HEK293 (cell line): ENCODE measurements around the gene PRDM5.

Source experiments
- CTCF ChIA-PET: fragments of 350-600 bp; formaldehyde crosslinking; extraction: SDS; loops from one replicate; lab custom pipeline; 2021; ENCODE audit warnings: antibody characterized with exemption; lab: Yijun Ruan, JAX
- POLR2A ChIA-PET: fragments of 300-600 bp; formaldehyde crosslinking; extraction: SDS; loops from one replicate; lab custom pipeline; 2020; ENCODE audit warnings: antibody characterized with exemption, inconsistent platforms; lab: Yijun Ruan, JAX
- H3K27ac ChIP-seq: fragments of 200-500 bp; sonication (Bioruptor generic); 2 replicates; pipeline ENCODE4 v1.5.1; 2014; ENCODE audit warnings: low read depth, low read length, control low read depth, inconsistent platforms; ENCODE audit errors: extremely low read depth
- H3K36me3 ChIP-seq, 2 experiments: fragments of 200-500 bp in 1 of 2; sonication (Bioruptor generic) in 1 of 2; 1 replicate in 1 of 2; 2 replicates in 1 of 2; pipeline ENCODE4 v1.5.1; 2014 to 2017; ENCODE audit warnings: inconsistent platforms in 2 of 2, low read length in 2 of 2; ENCODE audit not compliant: control insufficient read depth in 2 of 2, insufficient read depth in 1 of 2
- H3K4me1 ChIP-seq: fragments of 200-500 bp; sonication (Bioruptor generic); 2 replicates; pipeline ENCODE4 v1.5.1; 2014; ENCODE audit warnings: mild to moderate bottlenecking, low read length, inconsistent platforms; ENCODE audit not compliant: control insufficient read depth, insufficient read depth
- H3K4me3 ChIP-seq: 2 replicates; pipeline ENCODE4 v1.5.1; 2011; ENCODE audit warnings: low read depth, mild to moderate bottlenecking, control low read depth, low read length, moderate library complexity
- H3K9me3 ChIP-seq: fragments of 200-500 bp; sonication (Bioruptor generic); 2 replicates; pipeline ENCODE4 v1.5.1; 2014; ENCODE audit warnings: low read depth, low read length, inconsistent platforms; ENCODE audit not compliant: control insufficient read depth, insufficient read depth
- ELK4 ChIP-seq: IDR thresholded peaks from 2 replicates; pipeline ENCODE4 v1.6.1; 2011; ENCODE audit warnings: mild to moderate bottlenecking, low read depth, low read length, borderline replicate concordance
- FEZF1 ChIP-seq: fragments of 450-650 bp; formaldehyde crosslinking; IDR thresholded peaks from 2 replicates; pipeline ENCODE4 v1.5.1; 2016; ENCODE audit warnings: missing biosample characterization, missing genetic modification characterization
- HOXC10 ChIP-seq: sonication (generic); formaldehyde crosslinking; IDR thresholded peaks from 2 replicates; pipeline ENCODE4 v1.8.1; 2023; ENCODE audit warnings: mild to moderate bottlenecking, missing genetic modification reagents
- KLF16 ChIP-seq: fragments of 450-650 bp; formaldehyde crosslinking; IDR thresholded peaks from 2 replicates; pipeline ENCODE4 v1.5.1; 2017; ENCODE audit warnings: missing biosample characterization, missing genetic modification characterization
- RBAK ChIP-seq: fragments of 450-650 bp; formaldehyde crosslinking; IDR thresholded peaks from 2 replicates; pipeline ENCODE4 v1.5.1; 2016; ENCODE audit warnings: missing biosample characterization, missing genetic modification characterization
- ZBTB1 ChIP-seq: fragments of 450-650 bp; formaldehyde crosslinking; IDR thresholded peaks from 2 replicates; pipeline ENCODE4 v1.5.1; 2016; ENCODE audit warnings: missing biosample characterization, missing genetic modification characterization
- ZBTB26 ChIP-seq: fragments of 450-650 bp; formaldehyde crosslinking; optimal IDR thresholded peaks from 2 replicates; pipeline ENCODE3; 2016; ENCODE audit warnings: missing biosample characterization, mild to moderate bottlenecking, missing genetic modification characterization
- ZFP41 ChIP-seq: fragments of 450-650 bp; formaldehyde crosslinking; IDR thresholded peaks from 2 replicates; pipeline ENCODE4 v1.5.1; 2016; ENCODE audit warnings: missing biosample characterization, missing genetic modification characterization, borderline replicate concordance
- ZFP69B ChIP-seq: fragments of 450-650 bp; formaldehyde crosslinking; IDR thresholded peaks from 2 replicates; pipeline ENCODE4 v1.5.1; 2016; ENCODE audit warnings: missing biosample characterization, missing genetic modification characterization
- ZNF121 ChIP-seq: fragments of 450-650 bp; formaldehyde crosslinking; IDR thresholded peaks from 2 replicates; pipeline ENCODE4 v1.5.1; 2016; ENCODE audit warnings: missing biosample characterization, missing genetic modification characterization
- ZNF140 ChIP-seq: fragments of 450-650 bp; formaldehyde crosslinking; IDR thresholded peaks from 2 replicates; pipeline ENCODE4 v1.5.1; 2016; ENCODE audit warnings: missing biosample characterization, missing genetic modification characterization
- ZNF174 ChIP-seq: fragments of 450-650 bp; formaldehyde crosslinking; IDR thresholded peaks from 2 replicates; pipeline ENCODE4 v1.5.0; 2017; ENCODE audit warnings: missing biosample characterization, mild to moderate bottlenecking, missing genetic modification characterization
- ZNF175 ChIP-seq: fragments of 450-650 bp; formaldehyde crosslinking; IDR thresholded peaks from 2 replicates; pipeline ENCODE4 v1.5.1; 2016; ENCODE audit warnings: missing biosample characterization, missing genetic modification characterization
- ZNF184 ChIP-seq: fragments of 450-650 bp; IDR thresholded peaks from 2 replicates; pipeline ENCODE4 v1.5.1; 2018; ENCODE audit warnings: missing biosample characterization, mild to moderate bottlenecking, missing genetic modification characterization
- ZNF214 ChIP-seq: fragments of 450-650 bp; formaldehyde crosslinking; IDR thresholded peaks from 2 replicates; pipeline ENCODE4 v1.5.1; 2017; ENCODE audit warnings: missing biosample characterization, mild to moderate bottlenecking, missing genetic modification characterization, borderline replicate concordance
- ZNF221 ChIP-seq: fragments of 450-650 bp; formaldehyde crosslinking; IDR thresholded peaks from 2 replicates; pipeline ENCODE4 v1.5.1; 2017; ENCODE audit warnings: missing biosample characterization, missing genetic modification characterization, borderline replicate concordance
- ZNF311 ChIP-seq: fragments of 450-650 bp; formaldehyde crosslinking; IDR thresholded peaks from 2 replicates; pipeline ENCODE4 v1.5.1; 2017; ENCODE audit warnings: missing biosample characterization, missing genetic modification characterization, borderline replicate concordance
- ZNF350 ChIP-seq: fragments of 450-650 bp; formaldehyde crosslinking; IDR thresholded peaks from 2 replicates; pipeline ENCODE4 v1.5.0; 2017; ENCODE audit warnings: missing biosample characterization, mild to moderate bottlenecking, missing genetic modification characterization
- ZNF354C ChIP-seq: fragments of 450-650 bp; formaldehyde crosslinking; IDR thresholded peaks from 2 replicates; pipeline ENCODE4 v1.5.1; 2016; ENCODE audit warnings: missing biosample characterization, missing genetic modification characterization, low read depth, borderline replicate concordance
- ZNF449 ChIP-seq: fragments of 450-650 bp; formaldehyde crosslinking; IDR thresholded peaks from 2 replicates; pipeline ENCODE4 v1.5.1; 2017; ENCODE audit warnings: missing biosample characterization, mild to moderate bottlenecking, missing genetic modification characterization, moderate library complexity
- ZNF529 ChIP-seq: fragments of 450-650 bp; formaldehyde crosslinking; IDR thresholded peaks from 2 replicates; pipeline ENCODE4 v1.5.1; 2017; ENCODE audit warnings: missing genetic modification characterization, missing biosample characterization; ENCODE audit not compliant: insufficient replicate concordance
- ZNF670 ChIP-seq: fragments of 450-650 bp; formaldehyde crosslinking; IDR thresholded peaks from 2 replicates; pipeline ENCODE4 v1.5.1; 2016; ENCODE audit warnings: missing biosample characterization, missing genetic modification characterization, low read depth
- ZNF768 ChIP-seq: fragments of 450-650 bp; formaldehyde crosslinking; IDR thresholded peaks from 2 replicates; pipeline ENCODE4 v1.5.1; 2018; ENCODE audit warnings: missing biosample characterization, mild to moderate bottlenecking, missing genetic modification characterization
- ZNF837 ChIP-seq: fragments of 450-650 bp; formaldehyde crosslinking; IDR thresholded peaks from 2 replicates; pipeline ENCODE4 v1.5.1; 2016; ENCODE audit warnings: missing biosample characterization, missing genetic modification characterization
- ZSCAN16 ChIP-seq: fragments of 450-650 bp; formaldehyde crosslinking; IDR thresholded peaks from 2 replicates; pipeline ENCODE4 v1.5.1; 2016; ENCODE audit warnings: missing biosample characterization, missing genetic modification characterization
- ZSCAN23 ChIP-seq: fragments of 450-650 bp; formaldehyde crosslinking; IDR thresholded peaks from 2 replicates; pipeline ENCODE4 v1.5.1; 2016; ENCODE audit warnings: missing biosample characterization, missing genetic modification characterization

Gene PRDM5

GRCh38 chr4:120922381-120923206 is at the start of gene PRDM5 (continued):
- TF ChIP-seq ZBTB26, result peak; percentile 80

- POLR2A ChIA-PET, result no interaction called here
- H3K4me3 ChIP-seq, result no peak overlapping the region
- H3K9me3 ChIP-seq, result no peaks in the 10 kb centered on the region
- CTCF ChIA-PET, result no interaction called here
- no peaks in the 10 kb centered on the region for H3K36me3 ChIP-seq
- no peaks in the 10 kb centered on the region for H3K4me1 ChIP-seq
- H3K27ac ChIP-seq, result no peak overlapping the region
- TF ChIP-seq ZBTB1 (tag by site-specific recombination), result no peak
- no peak for TF ChIP-seq ZNF311 (tag by site-specific recombination)
- no peak for TF ChIP-seq ZNF768 (tag by site-specific recombination)
- TF ChIP-seq ZFP41, result no peak
- no peak for TF ChIP-seq ZNF529
- TF ChIP-seq ZNF449 (tag by site-specific recombination), result no peak
- TF ChIP-seq ZNF140 (tag by site-specific recombination), result no peak
- TF ChIP-seq ZNF837 (tag by site-specific recombination), result no peak
- no peak for TF ChIP-seq HOXC10 (CRISPR knock-in tag)
- TF ChIP-seq ZSCAN23 (tag by site-specific recombination), result no peak
- no peak for TF ChIP-seq ZNF221
- no peak for TF ChIP-seq ZNF121 (tag by site-specific recombination)
- TF ChIP-seq ZSCAN16, result no peak
- no peak for TF ChIP-seq ZNF184 (tag by site-specific recombination)
- no peak for TF ChIP-seq ZNF214 (tag by site-specific recombination)
- TF ChIP-seq ZNF174 (tag by site-specific recombination), result no peak
These were observed 49.4 kb upstream of the PRDM5 start for GRCh38 chr4:120971884-120972283.

GRCh38 chr4:120965938-120966337 is 43.4 kb upstream of the PRDM5 start:
- H3K4me1 ChIP-seq, result no peaks in the 10 kb centered on the region
- ChIA-PET POLR2A (no interaction called here), CTCF (no interaction called here)
- TF ChIP-seq ZFP69B, result no peak
- TF ChIP-seq RBAK (tag by site-specific recombination), result no peak
- TF ChIP-seq ELK4, result no peak
- no peak for TF ChIP-seq FEZF1 (tag by site-specific recombination)
- TF ChIP-seq KLF16 (tag by site-specific recombination), result no peak
- TF ChIP-seq ZNF354C, result no peak
- TF ChIP-seq ZNF174 (tag by site-specific recombination), result no peak
- no peak for TF ChIP-seq ZNF175 (tag by site-specific recombination)
- no peak for TF ChIP-seq ZNF350 (tag by site-specific recombination)
- TF ChIP-seq ZNF670, result no peak
- H3K4me3 ChIP-seq, result no peak overlapping the region
- no peak overlapping the region for H3K27ac ChIP-seq
- no peaks in the 10 kb centered on the region for H3K9me3 ChIP-seq
- no peaks in the 10 kb centered on the region for H3K36me3 ChIP-seq
